ENCODE measurements around the gene FANCM. TPM values are rescaled to one million over a fixed set of nuclear protein-coding genes. Genes with fewer than 3 reads are reported as not detected.
A peak's percentile ranks its signal among the peaks of the same experiment; 100 is the strongest.

FANCM gene
- total RNA-seq, 1 experiment from 2014 or later = 11.7 TPM

DNA sequence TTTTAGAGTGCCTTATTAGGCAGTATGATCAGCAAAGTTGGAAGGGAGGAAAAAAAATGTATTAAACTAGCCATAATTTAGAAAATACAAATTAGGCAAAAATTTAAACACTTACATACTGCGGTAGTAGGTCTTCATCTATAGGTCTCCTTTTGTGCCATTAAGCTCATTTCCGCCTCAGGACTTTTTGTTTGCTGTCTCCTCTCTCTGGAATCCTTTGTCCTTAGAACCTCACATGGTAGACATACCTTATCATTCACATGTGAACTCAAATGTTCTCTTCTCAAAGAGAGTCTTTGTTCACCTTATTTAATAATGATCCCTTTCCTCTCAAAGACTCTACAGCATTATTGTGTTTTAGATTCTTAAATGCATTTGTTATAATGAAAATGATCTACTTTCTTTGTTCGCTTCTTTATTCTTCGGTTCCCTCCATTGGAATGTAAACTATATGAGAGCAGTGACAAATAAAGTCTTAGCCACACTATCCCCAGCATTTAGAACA lies 14.7 kb downstream of the FANCM start:
- intact Hi-C loops (cut with micrococcal nuclease) = no loop called here
- no peaks in the 10 kb centered on the region for H4K20me1 ChIP-seq (ENCODE audit: low read length)
- H3K4me3 ChIP-seq (ENCODE audit: low read length) = no peak overlapping the region
- no peaks in the 10 kb centered on the region for H3K27me3 ChIP-seq (ENCODE audit: low read length)
- ChIA-PET POLR2A (ENCODE audit: unreplicated experiment) (no interaction called here), CTCF (no interaction called here)
- TF ChIP-seq EZH2 (IDR thresholded peaks at IDR 0.05; ENCODE audit: low read length, unreplicated experiment) = no peak
- TF ChIP-seq EZH2phosphoT487 (IDR thresholded peaks at IDR 0.05; ENCODE audit: borderline replicate concordance, low read length) = no peak
- TF ChIP-seq, protein P1, sequence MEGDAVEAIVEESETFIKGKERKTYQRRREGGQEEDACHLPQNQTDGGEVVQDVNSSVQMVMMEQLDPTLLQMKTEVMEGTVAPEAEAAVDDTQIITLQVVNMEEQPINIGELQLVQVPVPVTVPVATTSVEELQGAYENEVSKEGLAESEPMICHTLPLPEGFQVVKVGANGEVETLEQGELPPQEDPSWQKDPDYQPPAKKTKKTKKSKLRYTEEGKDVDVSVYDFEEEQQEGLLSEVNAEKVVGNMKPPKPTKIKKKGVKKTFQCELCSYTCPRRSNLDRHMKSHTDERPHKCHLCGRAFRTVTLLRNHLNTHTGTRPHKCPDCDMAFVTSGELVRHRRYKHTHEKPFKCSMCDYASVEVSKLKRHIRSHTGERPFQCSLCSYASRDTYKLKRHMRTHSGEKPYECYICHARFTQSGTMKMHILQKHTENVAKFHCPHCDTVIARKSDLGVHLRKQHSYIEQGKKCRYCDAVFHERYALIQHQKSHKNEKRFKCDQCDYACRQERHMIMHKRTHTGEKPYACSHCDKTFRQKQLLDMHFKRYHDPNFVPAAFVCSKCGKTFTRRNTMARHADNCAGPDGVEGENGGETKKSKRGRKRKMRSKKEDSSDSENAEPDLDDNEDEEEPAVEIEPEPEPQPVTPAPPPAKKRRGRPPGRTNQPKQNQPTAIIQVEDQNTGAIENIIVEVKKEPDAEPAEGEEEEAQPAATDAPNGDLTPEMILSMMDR (conservative IDR thresholded peaks at IDR 0.05; ENCODE audit: low read depth, low read length) = no peak
- H3K36me3 ChIP-seq (ENCODE audit: low read depth, low read length) = 0 out of 2 replicates have a peak, but pooled peaks cover 2% of the 10 kb centered on the region
- H3K9me3 ChIP-seq (ENCODE audit: low read length) = no peaks in the 10 kb centered on the region
- H3F3A ChIP-seq (ENCODE audit: low read length, unreplicated experiment) = no peaks in the 10 kb centered on the region
- no peak for DNase-seq
- H2AFZ ChIP-seq (ENCODE audit: low read length) = no peak overlapping the region
- H3K4me2 ChIP-seq (ENCODE audit: low read length) = no peak overlapping the region
- no peak overlapping the region for H3K9ac ChIP-seq (ENCODE audit: low read length)
- H3K79me2 ChIP-seq (ENCODE audit: low read length) = peaks cover 5% of the 10 kb centered on the region; the same call in 1 of the 2 replicates
- no peaks in the 10 kb centered on the region for H3K9me2 ChIP-seq (replicated peaks; ENCODE audit: low read length)
- no TSS peak for BruUV-seq (replicated peaks)
- no peaks in the 10 kb centered on the region for H3K4me1 ChIP-seq (ENCODE audit: insufficient read depth, low read length)
- no peak overlapping the region for H3K27ac ChIP-seq (ENCODE audit: low read length)
- ATAC-seq = no peak

DNA sequence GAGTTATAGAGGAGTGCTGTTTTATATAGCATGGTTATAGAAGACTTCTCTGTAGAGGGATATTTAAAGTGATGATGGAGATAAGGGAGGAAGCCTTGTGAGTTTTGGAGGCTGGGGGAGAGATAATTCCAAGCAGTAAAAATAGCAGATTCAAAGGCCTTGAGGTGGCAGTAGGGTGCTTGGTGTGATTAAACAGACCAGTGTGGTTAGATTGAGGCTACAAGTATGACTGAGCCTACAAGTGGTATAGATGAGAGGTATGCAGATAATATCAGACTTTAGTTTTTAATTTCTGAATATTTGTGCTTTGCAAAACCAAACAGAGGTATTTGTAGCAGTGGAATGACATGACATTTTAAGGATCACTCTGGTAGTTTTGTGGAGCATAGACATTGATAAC lies 20.3 kb downstream of the FANCM start:
- Histone ChIP-seq H3K27me3 (ENCODE audit: low read length) (no peaks in the 10 kb centered on the region), H2AFZ (ENCODE audit: low read length) (no peak overlapping the region), H3K9me3 (ENCODE audit: low read length) (no peaks in the 10 kb centered on the region), H3K4me1 (ENCODE audit: insufficient read depth, low read length) (no peaks in the 10 kb centered on the region), H4K20me1 (ENCODE audit: low read length) (no peaks in the 10 kb centered on the region), H3F3A (ENCODE audit: low read length, unreplicated experiment) (no peaks in the 10 kb centered on the region), H3K9me2 (replicated peaks; ENCODE audit: low read length) (no peaks in the 10 kb centered on the region), H3K27ac (ENCODE audit: low read length) (no peak overlapping the region), H3K9ac (ENCODE audit: low read length) (no peak overlapping the region), H3K79me2 (ENCODE audit: low read length) (no peaks in the 10 kb centered on the region), H3K4me3 (ENCODE audit: low read length) (no peak overlapping the region), H3K4me2 (ENCODE audit: low read length) (no peak overlapping the region), H3K36me3 (ENCODE audit: low read depth, low read length) (no peaks in the 10 kb centered on the region; the same call in 1 of the 2 replicates)
- intact Hi-C loops (cut with micrococcal nuclease) = loop anchor here (5.0 kb wide), 1 partner anchor 111 kb away; no protein-coding TSS in a partner anchor
- ChIA-PET CTCF (no interaction called here), POLR2A (ENCODE audit: unreplicated experiment) (no interaction called here)
- no peak for TF ChIP-seq EZH2phosphoT487 (IDR thresholded peaks at IDR 0.05; ENCODE audit: borderline replicate concordance, low read length)
- TF ChIP-seq EZH2 (IDR thresholded peaks at IDR 0.05; ENCODE audit: low read length, unreplicated experiment) = no peak
- TF ChIP-seq, protein P1 (conservative IDR thresholded peaks at IDR 0.05; ENCODE audit: low read depth, low read length) = no peak
- ATAC-seq (0 out of 2 replicates have a peak, but pooled peaks have one; percentile 35), DNase-seq (no peak)
- no TSS peak for BruUV-seq (replicated peaks)

DNA sequence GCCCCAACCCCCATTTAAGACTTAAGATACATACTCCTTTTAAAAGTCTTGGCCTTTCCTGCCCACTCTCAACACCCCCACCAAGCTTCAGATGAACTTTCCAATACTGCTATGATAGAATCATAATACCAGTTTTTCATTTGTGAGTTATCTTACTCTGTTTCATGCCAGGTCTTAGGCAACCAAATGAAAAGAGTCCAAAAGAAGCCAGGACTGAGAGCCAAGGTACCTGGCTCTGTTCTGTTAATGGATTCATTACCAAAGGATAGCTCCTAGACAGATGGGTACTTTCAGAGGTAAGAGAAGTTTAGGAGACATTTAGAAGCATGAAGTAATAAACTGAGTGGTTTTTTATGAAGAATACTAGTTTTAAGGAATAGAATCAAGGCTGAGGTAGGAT lies 34.2 kb downstream of the FANCM start:
- BruUV-seq (replicated peaks) = no TSS peak
- ATAC-seq = no peak
- H3K4me1 ChIP-seq (ENCODE audit: insufficient read depth, low read length) = no peaks in the 10 kb centered on the region

More for the DNA sequence above, 34.2 kb downstream of the FANCM start:
- H3K27me3 ChIP-seq (ENCODE audit: low read length) = no peaks in the 10 kb centered on the region
- no peak overlapping the region for H3K9ac ChIP-seq (ENCODE audit: low read length)
- no peak overlapping the region for H3K4me3 ChIP-seq (ENCODE audit: low read length)
- no peaks in the 10 kb centered on the region for H3K9me3 ChIP-seq (ENCODE audit: low read length)
- ChIA-PET CTCF (no interaction called here), POLR2A (ENCODE audit: unreplicated experiment) (no interaction called here)
- no peak overlapping the region for H2AFZ ChIP-seq (ENCODE audit: low read length)
- peaks cover 9% of the 10 kb centered on the region for H3K36me3 ChIP-seq (ENCODE audit: low read depth, low read length)
- TF ChIP-seq, protein P1 (conservative IDR thresholded peaks at IDR 0.05; ENCODE audit: low read depth, low read length) = no peak
- TF ChIP-seq EZH2phosphoT487 (IDR thresholded peaks at IDR 0.05; ENCODE audit: borderline replicate concordance, low read length) (no peak), EZH2 (IDR thresholded peaks at IDR 0.05; ENCODE audit: low read length, unreplicated experiment) (no peak)
- no peak overlapping the region for H3K4me2 ChIP-seq (ENCODE audit: low read length)
- no peak overlapping the region for H3K27ac ChIP-seq (ENCODE audit: low read length)
- H4K20me1 ChIP-seq (ENCODE audit: low read length) = no peaks in the 10 kb centered on the region
- no peaks in the 10 kb centered on the region for H3F3A ChIP-seq (ENCODE audit: low read length, unreplicated experiment)
- no peaks in the 10 kb centered on the region for H3K79me2 ChIP-seq (ENCODE audit: low read length)
- no peak for DNase-seq
- intact Hi-C loops (cut with micrococcal nuclease) = no loop called here
- H3K9me2 ChIP-seq (replicated peaks; ENCODE audit: low read length) = no peaks in the 10 kb centered on the region
